HG03097 (cell line): Measurements from ENCODE around the gene RUSC1.
"Not testable (repeated sequence)": the region's sequence is repeated elsewhere in the genome, so short reads cannot be mapped to it uniquely, and the experiment has no call there.

Experiments used
- ATAC-seq: cut with Tn5 transposase; IDR thresholded peaks from one replicate; pipeline ENCODE4 v1.9.1; 2021; ENCODE audit not compliant: unreplicated experiment, low FRiP score

RUSC1 gene

GRCh38 chr1:155321639-155322503 is 1.2 kb downstream of the RUSC1 start:
- ATAC-seq = no peak

GRCh38 chr1:155322571-155322952 is 1.9 kb downstream of the RUSC1 start:
- no peak for ATAC-seq

GRCh38 chr1:155322953-155323728 is 2.4 kb downstream of the RUSC1 start:
- peak; percentile 34 for ATAC-seq

GRCh38 chr1:155323729-155324036 is 3.0 kb downstream of the RUSC1 start:
- peak; percentile 25 for ATAC-seq

GRCh38 chr1:155324037-155324716 is 3.5 kb downstream of the RUSC1 start:
- ATAC-seq = peak; percentile 55

- no peak for ATAC-seq
Observed at GRCh38 chr1:155324717-155325602, 4.3 kb downstream of the RUSC1 start.

GRCh38 chr1:155325603-155325893 is 4.9 kb downstream of the RUSC1 start:
- ATAC-seq = no peak

- ATAC-seq = no peak
Observed at GRCh38 chr1:155326020-155326526, 5.4 kb downstream of the RUSC1 start.

GRCh38 chr1:155326631-155327037 is 5.9 kb downstream of the RUSC1 start:
- ATAC-seq = no peak

- no peak for ATAC-seq
Observed at GRCh38 chr1:155327981-155328380, 7.3 kb downstream of the RUSC1 start.

GRCh38 chr1:155328856-155329255 is 8.2 kb downstream of the RUSC1 start:
- ATAC-seq = not testable (repeated sequence)

- no peak for ATAC-seq
Observed at GRCh38 chr1:155329980-155330598, 9.4 kb downstream of the RUSC1 start.

- ATAC-seq = no peak
Observed at GRCh38 chr1:155334962-155335361, 14.3 kb downstream of the RUSC1 start.

GRCh38 chr1:155339515-155340097 is 18.9 kb downstream of the RUSC1 start:
- no peak for ATAC-seq

- no peak for ATAC-seq
Observed at GRCh38 chr1:155342842-155343241, 22.1 kb downstream of the RUSC1 start.

- ATAC-seq = no peak
Observed at GRCh38 chr1:155352631-155353030, 31.9 kb downstream of the RUSC1 start.

GRCh38 chr1:155360051-155360450 is 39.4 kb downstream of the RUSC1 start:
- no peak for ATAC-seq

- no peak for ATAC-seq
Observed at GRCh38 chr1:155379180-155379579, 58.5 kb downstream of the RUSC1 start.

- no peak for ATAC-seq
Observed at GRCh38 chr1:155379631-155380090, 59.0 kb downstream of the RUSC1 start.
